Stomach (tissue), 4 donors: ENCODE measurements around the gene TTLL12.

ENCODE experiments used
- POLR2A ChIP-seq, 4 donors: fragments of 450-650 bp; IDR thresholded peaks; one replicate each; pipeline ENCODE4 v1.6.1; 2016; ENCODE audit warnings: antibody characterized with exemption in 4 of 4, control low read depth in 2 of 4, mild to moderate bottlenecking in 1 of 4, moderate library complexity in 1 of 4
- TF ChIP-seq, protein P1 (sequence below), 7 experiments: fragments of 450-650 bp in 4 of 7; fragments of 200-600 bp in 3 of 7; sonication (generic) in 3 of 7; IDR thresholded peaks; one replicate each; pipeline ENCODE4 v1.5.1; 2016 to 2019; ENCODE audit warnings: antibody characterized with exemption in 7 of 7, control low read depth in 2 of 7, mild to moderate bottlenecking in 1 of 7

DNA sequence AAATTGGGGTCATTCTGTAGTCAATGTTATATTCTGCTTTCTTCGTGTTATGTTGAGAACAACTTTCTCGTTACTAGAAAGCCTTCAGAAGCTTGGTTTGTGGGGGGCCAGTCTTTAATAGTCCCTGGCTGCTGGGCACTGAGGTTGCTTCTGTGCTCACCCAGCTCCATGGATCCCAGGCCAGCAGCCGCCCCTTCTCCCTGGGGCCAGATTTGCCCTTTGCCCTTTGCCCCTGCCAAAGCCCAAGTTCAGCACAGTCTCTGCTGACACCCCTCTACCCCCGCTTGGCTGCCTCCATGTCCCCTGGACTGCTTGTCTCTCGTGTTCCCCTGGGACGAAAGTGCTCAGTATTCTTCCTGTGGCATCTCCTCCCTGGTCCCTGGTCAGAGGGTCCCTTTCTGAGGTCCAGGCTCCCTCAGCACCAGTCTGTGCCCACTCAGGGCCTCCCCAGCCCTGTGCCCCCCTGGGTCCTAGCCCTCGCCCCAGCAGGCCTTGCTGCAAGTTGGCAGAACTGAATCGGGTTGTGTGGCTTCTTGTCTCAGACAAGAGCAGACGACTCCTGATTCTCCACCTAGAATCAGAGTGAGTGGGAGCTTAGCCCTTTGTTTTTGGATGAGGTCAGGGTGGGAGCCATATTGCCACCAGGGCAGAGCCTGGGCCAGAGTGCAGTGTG is 28.9 kb downstream of the TTLL12 start:
- TF ChIP-seq, protein P1, sequence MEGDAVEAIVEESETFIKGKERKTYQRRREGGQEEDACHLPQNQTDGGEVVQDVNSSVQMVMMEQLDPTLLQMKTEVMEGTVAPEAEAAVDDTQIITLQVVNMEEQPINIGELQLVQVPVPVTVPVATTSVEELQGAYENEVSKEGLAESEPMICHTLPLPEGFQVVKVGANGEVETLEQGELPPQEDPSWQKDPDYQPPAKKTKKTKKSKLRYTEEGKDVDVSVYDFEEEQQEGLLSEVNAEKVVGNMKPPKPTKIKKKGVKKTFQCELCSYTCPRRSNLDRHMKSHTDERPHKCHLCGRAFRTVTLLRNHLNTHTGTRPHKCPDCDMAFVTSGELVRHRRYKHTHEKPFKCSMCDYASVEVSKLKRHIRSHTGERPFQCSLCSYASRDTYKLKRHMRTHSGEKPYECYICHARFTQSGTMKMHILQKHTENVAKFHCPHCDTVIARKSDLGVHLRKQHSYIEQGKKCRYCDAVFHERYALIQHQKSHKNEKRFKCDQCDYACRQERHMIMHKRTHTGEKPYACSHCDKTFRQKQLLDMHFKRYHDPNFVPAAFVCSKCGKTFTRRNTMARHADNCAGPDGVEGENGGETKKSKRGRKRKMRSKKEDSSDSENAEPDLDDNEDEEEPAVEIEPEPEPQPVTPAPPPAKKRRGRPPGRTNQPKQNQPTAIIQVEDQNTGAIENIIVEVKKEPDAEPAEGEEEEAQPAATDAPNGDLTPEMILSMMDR (IDR thresholded peaks at IDR 0.05): no peak
- no peak for TF ChIP-seq POLR2A (IDR thresholded peaks at IDR 0.05)
